Stimulated activated CD8-positive, alpha-beta memory T cell treated with anti-CD3 and anti-CD28 coated beads, Interleukin-4, amount 100 ng/mL, for 1 hour (primary cell): ENCODE results near the gene GBGT1.
"Not testable (repeated sequence)": the region's sequence is repeated elsewhere in the genome, so short reads cannot be mapped to it uniquely, and the experiment has no call there.

Source experiments
- DNase-seq, 2 donors: peaks; one replicate each; pipeline ENCODE4 v3.0.0-alpha.2; 2020; ENCODE audit warnings: low read depth in 2 of 2, low spot score in 1 of 2

The GBGT1 gene

GRCh38 chr9:133199648-133200321, 36.1 kb upstream of the GBGT1 start:
- DNase-seq, result no peak

GRCh38 chr9:133195029-133195428, 31.3 kb upstream of the GBGT1 start:
- no peak for DNase-seq

GRCh38 chr9:133194597-133194996, 30.9 kb upstream of the GBGT1 start:
- no peak for DNase-seq

GRCh38 chr9:133191989-133192388, 28.3 kb upstream of the GBGT1 start:
- no peak for DNase-seq

GRCh38 chr9:133189826-133190225, 26.1 kb upstream of the GBGT1 start:
- DNase-seq, result no peak

- DNase-seq, result no peak
These were observed 25.1 kb upstream of the GBGT1 start for GRCh38 chr9:133188843-133189180.

GRCh38 chr9:133188006-133188842, 24.5 kb upstream of the GBGT1 start:
- no peak for DNase-seq

GRCh38 chr9:133187561-133188005, 23.9 kb upstream of the GBGT1 start:
- DNase-seq, result no peak

GRCh38 chr9:133186736-133187135, 23.0 kb upstream of the GBGT1 start:
- no peak for DNase-seq

GRCh38 chr9:133184971-133185370, 21.3 kb upstream of the GBGT1 start:
- no peak for DNase-seq

GRCh38 chr9:133182151-133182550, 18.4 kb upstream of the GBGT1 start:
- no peak for DNase-seq

- no peak for DNase-seq
These were observed 17.8 kb upstream of the GBGT1 start for GRCh38 chr9:133181561-133181960.

- DNase-seq, result no peak
These were observed 17.2 kb upstream of the GBGT1 start for GRCh38 chr9:133180953-133181352.

GRCh38 chr9:133173056-133173455, 9.3 kb upstream of the GBGT1 start:
- no peak for DNase-seq

GRCh38 chr9:133171161-133171961, 7.6 kb upstream of the GBGT1 start:
- DNase-seq, result no peak

- no peak for DNase-seq
These were observed 7.0 kb upstream of the GBGT1 start for GRCh38 chr9:133170716-133171115.

- DNase-seq, result not testable (repeated sequence)
These were observed 6.0 kb upstream of the GBGT1 start for GRCh38 chr9:133169687-133170086.

- no peak for DNase-seq
These were observed 5.4 kb upstream of the GBGT1 start for GRCh38 chr9:133169102-133169501.

- no peak for DNase-seq
These were observed 4.7 kb upstream of the GBGT1 start for GRCh38 chr9:133168432-133168831.

- DNase-seq, result no peak
These were observed 4.1 kb upstream of the GBGT1 start for GRCh38 chr9:133167769-133168168.

GRCh38 chr9:133167096-133167730, 3.5 kb upstream of the GBGT1 start:
- no peak for DNase-seq
